Activated CD4-positive, alpha-beta T cell treated with anti-CD3 and anti-CD28 coated beads for 24 hours (primary cell): ENCODE results near the gene TNFRSF1A.

Experiments
- DNase-seq, 2 donors: peaks; one replicate each; pipeline ENCODE4 v3.0.0-alpha.2; 2020; ENCODE audit warnings: low read depth in 2 of 2

TNFRSF1A gene

GRCh38 chr12:6374028-6374785 is 32.3 kb upstream of the TNFRSF1A start:
- DNase-seq = no peak

GRCh38 chr12:6373022-6373787 is 31.3 kb upstream of the TNFRSF1A start:
- no peak for DNase-seq

GRCh38 chr12:6372403-6373003 is 30.6 kb upstream of the TNFRSF1A start:
- DNase-seq = no peak

- DNase-seq = no peak
These were observed 29.3 kb upstream of the TNFRSF1A start for GRCh38 chr12:6370994-6371754.

GRCh38 chr12:6370576-6370935 is 28.7 kb upstream of the TNFRSF1A start:
- no peak for DNase-seq

GRCh38 chr12:6369916-6370575 is 28.2 kb upstream of the TNFRSF1A start:
- no peak for DNase-seq

GRCh38 chr12:6368906-6369525 is 27.1 kb upstream of the TNFRSF1A start:
- no peak for DNase-seq

GRCh38 chr12:6367969-6368892 is 26.4 kb upstream of the TNFRSF1A start:
- DNase-seq = no peak

GRCh38 chr12:6367065-6367968 is 25.4 kb upstream of the TNFRSF1A start:
- DNase-seq = no peak

- DNase-seq = no peak
These were observed 22.1 kb upstream of the TNFRSF1A start for GRCh38 chr12:6364044-6364374.

GRCh38 chr12:6363330-6364043 is 21.6 kb upstream of the TNFRSF1A start:
- DNase-seq = peak; percentile 49 to 60

- DNase-seq = no peak
These were observed 21.1 kb upstream of the TNFRSF1A start for GRCh38 chr12:6363010-6363329.

- no peak for DNase-seq
These were observed 20.5 kb upstream of the TNFRSF1A start for GRCh38 chr12:6362403-6362802.

- DNase-seq = no peak
These were observed 20.0 kb upstream of the TNFRSF1A start for GRCh38 chr12:6361834-6362233.

- no peak for DNase-seq
These were observed 19.0 kb upstream of the TNFRSF1A start for GRCh38 chr12:6360578-6361490.

GRCh38 chr12:6360080-6360571 is 18.2 kb upstream of the TNFRSF1A start:
- no peak for DNase-seq

- DNase-seq = no peak
These were observed 17.0 kb upstream of the TNFRSF1A start for GRCh38 chr12:6358881-6359280.
